OCI-M2 (cell line): ENCODE measurements around the gene EXOSC6.
"Not testable (repeated sequence)": the region's sequence is repeated elsewhere in the genome, so short reads cannot be mapped to it uniquely, and the experiment has no call there.

Experiments used
- DNase-seq: peaks from one replicate; lab custom pipeline; 2025; ENCODE audit not compliant: unreplicated experiment; lab: John Stamatoyannopoulos, UW

Gene EXOSC6

GRCh38 chr16:70200063-70200462, 51.7 kb downstream of the EXOSC6 start:
- not testable (repeated sequence) for DNase-seq

GRCh38 chr16:70199170-70199569, 52.6 kb downstream of the EXOSC6 start:
- not testable (repeated sequence) for DNase-seq

GRCh38 chr16:70198666-70199065, 53.1 kb downstream of the EXOSC6 start:
- DNase-seq = not testable (repeated sequence)

- DNase-seq = not testable (repeated sequence)
These were observed 53.5 kb downstream of the EXOSC6 start for GRCh38 chr16:70198230-70198629.

- not testable (repeated sequence) for DNase-seq
These were observed 54.1 kb downstream of the EXOSC6 start for GRCh38 chr16:70197611-70198010.
